HEK293T (cell line): ENCODE measurements around the gene MAP7.
"Not testable (repeated sequence)": the region's sequence is repeated elsewhere in the genome, so short reads cannot be mapped to it uniquely, and the experiment has no call there.

ENCODE experiments used
- CTCF ChIA-PET: fragments of 350-600 bp; formaldehyde crosslinking; extraction: SDS; loops from one replicate; lab custom pipeline; 2021; ENCODE audit warnings: antibody characterized with exemption, inconsistent platforms; lab: Yijun Ruan, JAX
- POLR2A ChIA-PET: fragments of 350-600 bp; formaldehyde crosslinking; extraction: SDS; loops from one replicate; lab custom pipeline; 2020; ENCODE audit warnings: antibody characterized with exemption, inconsistent platforms; lab: Yijun Ruan, JAX
- DNase-seq: peaks from one replicate; pipeline ENCODE4 v3.0.0; 2012; ENCODE audit warnings: mixed read lengths; ENCODE audit errors: extremely low spot score
- ARNT ChIP-seq: fragments of 450-650 bp; IDR thresholded peaks from 2 replicates; pipeline ENCODE4 v1.6.1; 2017; ENCODE audit warnings: mild to moderate bottlenecking
- BHLHE40 ChIP-seq: fragments of 450-650 bp; IDR thresholded peaks from 2 replicates; pipeline ENCODE4 v1.6.1; 2016; ENCODE audit warnings: mild to moderate bottlenecking, moderate library complexity, borderline replicate concordance
- CTBP1 ChIP-seq: fragments of 450-650 bp; IDR thresholded peaks from 2 replicates; pipeline ENCODE4 v1.6.1; 2016; ENCODE audit warnings: borderline replicate concordance
- ELF4 ChIP-seq: fragments of 450-650 bp; IDR thresholded peaks from 2 replicates; pipeline ENCODE4 v1.6.1; 2017; ENCODE audit warnings: antibody characterized with exemption
- FOXA1 ChIP-seq: fragments of 450-650 bp; IDR thresholded peaks from 2 replicates; pipeline ENCODE4 v1.6.1; 2016; ENCODE audit warnings: mild to moderate bottlenecking
- FOXK2 ChIP-seq: fragments of 450-650 bp; IDR thresholded peaks from 2 replicates; pipeline ENCODE4 v1.6.1; 2016; ENCODE audit warnings: mild to moderate bottlenecking
- FOXM1 ChIP-seq: fragments of 450-650 bp; IDR thresholded peaks from 2 replicates; pipeline ENCODE4 v1.6.1; 2017; ENCODE audit warnings: mild to moderate bottlenecking, borderline replicate concordance
- HDGF ChIP-seq: fragments of 450-650 bp; IDR thresholded peaks from 2 replicates; pipeline ENCODE4 v1.6.1; 2017; ENCODE audit warnings: antibody characterized with exemption, borderline replicate concordance
- L3MBTL2 ChIP-seq: fragments of 450-650 bp; conservative IDR thresholded peaks from 2 replicates; pipeline ENCODE4 v1.6.1; 2016; ENCODE audit warnings: mild to moderate bottlenecking
- LEF1 ChIP-seq: fragments of 450-650 bp; IDR thresholded peaks from 2 replicates; pipeline ENCODE4 v1.6.1; 2017; ENCODE audit warnings: mild to moderate bottlenecking, borderline replicate concordance
- NFRKB ChIP-seq: fragments of 450-650 bp; IDR thresholded peaks from 2 replicates; pipeline ENCODE4 v1.6.1; 2016; ENCODE audit warnings: mild to moderate bottlenecking, moderate library complexity
- PKNOX1 ChIP-seq: fragments of 450-650 bp; IDR thresholded peaks from 2 replicates; pipeline ENCODE4 v1.6.1; 2016
- SP1 ChIP-seq: fragments of 450-650 bp; IDR thresholded peaks from 2 replicates; pipeline ENCODE4 v1.6.1; 2017
- SUZ12 ChIP-seq: fragments of 450-650 bp; IDR thresholded peaks from 2 replicates; pipeline ENCODE4 v1.6.1; 2016; ENCODE audit warnings: mild to moderate bottlenecking
- TARDBP ChIP-seq: fragments of 450-650 bp; IDR thresholded peaks from 2 replicates; pipeline ENCODE4 v1.6.1; 2016
- ZNF384 ChIP-seq: fragments of 450-650 bp; IDR thresholded peaks from 2 replicates; pipeline ENCODE4 v1.6.1; 2016

Gene MAP7

DNA sequence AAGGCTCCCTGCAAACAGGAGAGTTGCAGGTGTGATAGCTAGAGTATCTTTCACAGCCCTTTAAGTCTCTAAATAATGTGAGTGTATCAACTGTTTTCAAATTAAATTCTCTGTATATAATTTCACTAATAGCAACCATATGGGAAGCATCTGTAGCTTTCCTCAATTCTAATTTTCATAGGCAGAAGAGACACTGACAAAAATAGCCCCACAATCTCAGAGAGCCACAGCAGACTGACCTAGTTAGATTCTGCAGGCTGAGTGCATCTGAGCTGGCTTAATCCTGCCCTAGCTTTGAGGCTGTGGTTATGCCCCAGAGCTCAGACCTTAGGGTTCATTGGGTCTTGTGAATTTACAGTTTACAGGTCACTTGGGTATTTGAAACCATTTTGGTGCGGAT, 63.9 kb downstream of the MAP7 start:
- CTCF ChIA-PET, result no interaction called here
- TF ChIP-seq PKNOX1, result no peak
- TF ChIP-seq ARNT, result no peak
- no peak for TF ChIP-seq BHLHE40
- TF ChIP-seq SUZ12, result no peak
- no peak for DNase-seq
- POLR2A ChIA-PET, result no interaction called here

- no peak for DNase-seq
- ChIA-PET POLR2A (no interaction called here), CTCF (no interaction called here)
- TF ChIP-seq LEF1, result no peak
- no peak for TF ChIP-seq ZNF384
- no peak for TF ChIP-seq ARNT
- TF ChIP-seq L3MBTL2, result no peak
- TF ChIP-seq SUZ12, result no peak
- TF ChIP-seq CTBP1, result no peak
- no peak for TF ChIP-seq PKNOX1
- no peak for TF ChIP-seq FOXA1
- no peak for TF ChIP-seq TARDBP
- TF ChIP-seq SP1, result no peak
- TF ChIP-seq BHLHE40, result no peak
- TF ChIP-seq HDGF, result no peak
- TF ChIP-seq FOXM1, result no peak
- TF ChIP-seq ELF4, result no peak
- no peak for TF ChIP-seq NFRKB
- no peak for TF ChIP-seq FOXK2
These were observed 66.3 kb downstream of the MAP7 start for GRCh38 chr6:136483906-136484305.

DNA sequence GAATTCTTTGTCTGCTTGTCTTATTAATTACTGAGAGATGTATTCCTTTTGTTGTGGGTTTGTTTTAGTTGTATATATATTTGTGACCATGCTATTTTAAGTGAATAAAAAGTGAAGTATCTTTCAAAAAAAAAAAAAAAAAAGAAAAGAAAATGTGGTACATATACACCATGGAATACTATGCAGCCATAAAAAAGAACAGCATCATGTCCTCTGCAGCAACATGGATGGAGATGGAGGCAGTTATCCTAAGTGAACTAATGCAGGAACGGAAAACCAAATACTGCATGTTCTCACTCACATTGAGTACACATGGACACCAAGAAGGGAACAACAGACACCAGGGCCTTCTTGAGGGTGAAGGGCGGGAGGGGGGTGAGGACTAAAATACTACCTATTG, 67.2 kb downstream of the MAP7 start:
- DNase-seq, CTCF ChIA-PET, POLR2A ChIA-PET: not testable (repeated sequence)

DNA sequence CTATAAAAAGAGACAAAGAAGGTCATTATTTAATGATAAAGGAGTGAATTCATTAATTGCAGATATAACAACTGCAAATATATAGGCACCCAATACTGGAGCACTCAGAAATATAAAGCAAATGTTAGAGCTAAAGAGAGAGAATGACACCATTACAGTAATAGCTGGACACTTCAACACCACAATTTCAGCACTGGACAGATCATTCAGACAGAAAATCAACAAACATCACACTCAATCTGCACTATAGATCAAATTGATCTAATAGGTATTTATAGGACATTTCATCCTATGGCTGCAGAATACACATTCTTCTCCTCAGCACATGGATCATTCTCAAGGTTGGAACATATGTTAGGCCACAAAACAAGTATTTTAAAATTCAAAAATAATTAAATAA, 72.7 kb downstream of the MAP7 start:
- TF ChIP-seq SP1 (no peak), SUZ12 (no peak), HDGF (no peak), ZNF384 (no peak), FOXM1 (no peak)
- DNase-seq, result no peak
- ChIA-PET POLR2A (no interaction called here), CTCF (no interaction called here)

- no peak for DNase-seq
- POLR2A ChIA-PET, result no interaction called here
- CTCF ChIA-PET, result no interaction called here
- TF ChIP-seq FOXA1, result no peak
- TF ChIP-seq SP1, result no peak
- TF ChIP-seq L3MBTL2, result no peak
- TF ChIP-seq BHLHE40, result no peak
- no peak for TF ChIP-seq HDGF
- no peak for TF ChIP-seq NFRKB
- no peak for TF ChIP-seq ARNT
- TF ChIP-seq PKNOX1, result no peak
- no peak for TF ChIP-seq TARDBP
- no peak for TF ChIP-seq ZNF384
- TF ChIP-seq FOXK2, result no peak
- no peak for TF ChIP-seq FOXM1
- TF ChIP-seq ELF4, result no peak
- TF ChIP-seq CTBP1, result no peak
These were observed 74.5 kb downstream of the MAP7 start for GRCh38 chr6:136475686-136476085.

- TF ChIP-seq LEF1 (no peak), BHLHE40 (no peak), ELF4 (no peak), CTBP1 (no peak), SP1 (no peak), HDGF (no peak), PKNOX1 (no peak), ARNT (no peak)
- ChIA-PET CTCF (no interaction called here), POLR2A (no interaction called here)
- no peak for DNase-seq
These were observed 76.0 kb downstream of the MAP7 start for GRCh38 chr6:136474241-136474640.

DNA sequence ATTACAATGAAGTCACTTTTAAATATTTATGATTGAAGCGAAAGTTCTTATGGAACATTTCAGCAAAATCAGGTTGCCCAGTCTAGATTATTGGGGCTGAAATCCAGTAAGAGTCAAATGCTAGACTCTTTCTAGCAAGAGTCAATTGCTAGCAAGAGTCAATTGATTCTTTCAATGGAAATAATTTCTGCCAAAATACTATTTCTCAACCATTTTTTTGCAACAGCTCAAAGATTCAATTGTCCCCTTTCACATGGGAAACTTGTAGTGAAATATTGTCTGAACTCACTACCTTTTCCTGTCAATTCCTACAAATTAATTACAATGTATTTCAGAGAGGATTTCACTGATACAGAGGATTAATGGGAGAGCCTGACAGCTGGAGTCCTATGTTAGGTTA, 78.3 kb downstream of the MAP7 start:
- DNase-seq, result no peak
- TF ChIP-seq FOXK2 (no peak), ZNF384 (no peak), NFRKB (no peak), PKNOX1 (no peak), BHLHE40 (no peak), HDGF (no peak), LEF1 (no peak), FOXA1 (no peak), FOXM1 (no peak), SP1 (no peak), ELF4 (no peak), L3MBTL2 (no peak), TARDBP (no peak), ARNT (no peak)
- ChIA-PET CTCF (no interaction called here), POLR2A (no interaction called here)
